Activated T-cell treated with anti-CD3 and anti-CD28 coated beads, Interleukin-2, amount 50 U/mL, for 72 hours (primary cell): Measurements from ENCODE around the gene PPP1R14B. TPM values are rescaled to one million over a fixed set of nuclear protein-coding genes. Genes with fewer than 3 reads are reported as not detected.

Experiments
- ATAC-seq, 2 donors: fragments of 150-1000 bp; cut with Tn5 transposase; replicated peaks in 1 of 2; 2 replicates each; pipeline ENCODE4 v1.10.0; 2021; ENCODE audit warnings: moderate library complexity in 2 of 2, mild to moderate bottlenecking in 1 of 2
- DNase-seq, 2 donors: peaks; one replicate each; pipeline ENCODE4 v3.0.0; 2021 to 2022; ENCODE audit warnings: mixed read lengths in 1 of 2
- H3K27ac Mint-ChIP-seq: one replicate; pipeline ENCODE4 v1.8.0; 2022; ENCODE audit warnings: mild to moderate bottlenecking, moderate library complexity, mixed read lengths
- H3K27me3 Mint-ChIP-seq: one replicate; pipeline ENCODE4 v1.8.0; 2022; ENCODE audit warnings: low read depth, mixed read lengths
- H3K36me3 Mint-ChIP-seq, 2 donors: one replicate each; pipeline ENCODE4 v1.8.0; 2022; ENCODE audit warnings: mixed read lengths in 2 of 2, mild to moderate bottlenecking in 1 of 2; ENCODE audit not compliant: insufficient read depth in 2 of 2
- H3K4me1 Mint-ChIP-seq: one replicate; pipeline ENCODE4 v1.8.0; 2022; ENCODE audit warnings: low read depth, mixed read lengths
- H3K4me3 Mint-ChIP-seq, 2 donors: one replicate each; pipeline ENCODE4 v1.8.0; 2022; ENCODE audit warnings: mild to moderate bottlenecking in 2 of 2, mixed read lengths in 2 of 2, moderate library complexity in 2 of 2
- H3K9me3 Mint-ChIP-seq, 2 donors: one replicate each; pipeline ENCODE4 v1.8.0; 2022; ENCODE audit warnings: mixed read lengths in 2 of 2
- total RNA-seq, 2 donors: library from RNA; stranded (reverse); gene quantifications; one replicate each; pipeline ENCODE4 v1.2.3, GENCODE V29; 2022

PPP1R14B gene
- total RNA-seq, 2 donors from 2014 or later = 121 to 149 TPM

DNA sequence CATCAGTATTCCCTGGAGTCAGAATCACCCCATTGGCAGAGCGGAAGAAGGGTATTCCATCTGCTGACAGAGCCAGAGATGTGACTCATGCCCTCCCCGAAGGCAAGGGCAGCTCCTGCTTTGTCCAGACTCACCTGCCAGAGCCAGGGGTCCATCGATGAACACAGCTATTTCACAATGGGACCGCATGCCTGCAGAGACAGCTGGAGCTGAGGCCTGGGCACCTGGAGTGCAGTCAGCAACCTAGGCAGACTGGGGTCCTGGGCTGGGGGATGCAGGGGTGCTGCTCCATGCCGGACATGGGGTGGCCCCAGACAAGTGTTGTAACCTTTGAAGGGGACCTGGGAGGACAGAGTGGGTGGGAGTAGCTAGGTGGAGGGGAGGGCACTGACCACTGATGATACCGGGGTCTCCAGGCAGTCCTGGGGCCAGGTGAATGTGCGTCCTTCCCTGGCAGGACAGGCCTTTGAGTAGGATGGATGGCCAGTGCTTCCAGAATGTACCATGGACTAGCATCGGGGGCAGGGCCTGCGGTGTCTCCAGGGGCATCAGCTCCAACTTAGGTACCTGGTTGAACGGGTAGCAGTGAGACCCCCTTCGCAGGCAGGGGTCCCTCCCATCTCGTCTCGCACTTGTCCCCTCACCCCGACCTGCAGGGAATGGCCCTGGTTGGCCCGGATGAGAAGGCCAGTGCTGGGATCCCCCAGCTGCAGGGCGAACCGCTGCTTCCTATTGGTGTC is 22.4 kb downstream of the PPP1R14B start:
- Mint-ChIP-seq H3K36me3 (peaks cover 0 to 1% of the 10 kb centered on the region in 2 donors), H3K27me3 (no peaks in the 10 kb centered on the region), H3K27ac (no peak overlapping the region), H3K4me3 (peak overlapping the region; percentile 89 to 92), H3K4me1 (peaks cover 32% of the 10 kb centered on the region), H3K9me3 (no peaks in the 10 kb centered on the region)
- no peak for DNase-seq
- ATAC-seq = no peak

DNA sequence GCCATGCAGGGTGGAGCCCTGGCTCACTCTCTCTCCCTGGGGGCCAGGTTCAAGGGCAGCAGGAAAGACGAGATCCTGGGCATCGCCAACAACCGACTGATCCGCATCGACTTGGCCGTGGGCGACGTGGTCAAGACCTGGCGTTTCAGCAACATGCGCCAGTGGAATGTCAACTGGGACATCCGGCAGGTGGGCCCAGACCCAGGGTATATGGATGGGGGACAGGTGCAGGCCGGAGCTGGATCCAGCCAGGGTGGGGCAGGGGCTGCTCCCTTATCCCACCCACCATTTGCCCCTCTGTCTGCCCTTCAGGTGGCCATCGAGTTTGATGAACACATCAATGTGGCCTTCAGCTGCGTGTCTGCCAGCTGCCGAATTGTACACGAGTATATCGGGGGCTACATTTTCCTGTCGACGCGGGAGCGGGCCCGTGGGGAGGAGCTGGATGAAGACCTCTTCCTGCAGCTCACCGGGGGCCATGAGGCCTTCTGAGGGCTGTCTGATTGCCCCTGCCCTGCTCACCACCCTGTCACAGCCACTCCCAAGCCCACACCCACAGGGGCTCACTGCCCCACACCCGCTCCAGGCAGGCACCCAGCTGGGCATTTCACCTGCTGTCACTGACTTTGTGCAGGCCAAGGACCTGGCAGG is 23.6 kb downstream of the PPP1R14B start:
- ATAC-seq = no peak
- no peak overlapping the region for H3K4me3 Mint-ChIP-seq
- no peak overlapping the region for H3K27ac Mint-ChIP-seq
- no peaks in the 10 kb centered on the region for H3K27me3 Mint-ChIP-seq
- no peaks in the 10 kb centered on the region for H3K9me3 Mint-ChIP-seq
- H3K4me1 Mint-ChIP-seq = peaks cover 21% of the 10 kb centered on the region
- DNase-seq = no peak
- peaks cover 3 to 10% of the 10 kb centered on the region in 2 donors for H3K36me3 Mint-ChIP-seq

DNA sequence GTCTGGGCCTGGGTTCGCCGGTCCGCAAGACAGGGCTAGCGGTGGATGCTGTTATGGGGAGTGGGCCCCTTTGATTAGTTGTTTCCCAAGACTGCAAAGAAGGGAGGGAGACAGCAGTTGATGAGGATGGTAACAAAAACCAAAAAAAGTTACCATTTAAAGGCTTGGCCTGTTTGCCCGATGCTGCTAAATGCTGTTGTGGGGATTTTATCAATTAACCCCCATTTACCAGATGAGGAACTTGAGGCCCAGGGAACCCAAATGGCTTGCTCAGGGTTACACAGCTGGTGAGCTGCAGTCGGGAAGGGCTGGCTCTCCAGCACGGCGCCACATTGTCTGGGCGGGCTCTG is 24.1 kb downstream of the PPP1R14B start:
- Mint-ChIP-seq H3K36me3 (peaks cover 3 to 10% of the 10 kb centered on the region in 2 donors), H3K9me3 (no peaks in the 10 kb centered on the region), H3K27me3 (no peaks in the 10 kb centered on the region), H3K27ac (no peak overlapping the region), H3K4me1 (peaks cover 16% of the 10 kb centered on the region), H3K4me3 (no peak overlapping the region)
- no peak for DNase-seq
- no peak for ATAC-seq

DNA sequence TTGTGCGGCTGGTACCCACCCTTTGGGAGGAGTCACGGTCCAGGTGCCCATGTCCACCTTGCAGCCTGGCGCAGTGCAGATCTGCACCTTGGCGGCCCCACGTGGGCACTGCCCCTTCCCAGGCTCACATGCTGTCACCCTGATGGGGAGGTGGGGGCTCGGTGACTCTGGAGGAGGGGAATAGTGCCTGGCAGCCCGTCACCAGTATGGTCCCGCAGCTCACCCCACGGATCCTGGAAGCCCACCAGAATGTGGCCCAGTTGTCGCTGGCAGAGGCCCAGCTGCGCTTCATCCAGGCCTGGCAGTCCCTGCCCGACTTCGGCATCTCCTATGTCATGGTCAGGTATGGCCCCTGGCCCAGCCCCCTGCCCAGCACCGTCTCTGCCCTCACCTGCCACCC is 25.9 kb downstream of the PPP1R14B start:
- Mint-ChIP-seq H3K36me3 (peaks cover 5 to 14% of the 10 kb centered on the region in 2 donors), H3K4me3 (no peak overlapping the region), H3K4me1 (peaks cover 7% of the 10 kb centered on the region), H3K27me3 (no peaks in the 10 kb centered on the region), H3K27ac (no peak overlapping the region), H3K9me3 (no peaks in the 10 kb centered on the region)
- DNase-seq = no peak
- ATAC-seq = no peak

DNA sequence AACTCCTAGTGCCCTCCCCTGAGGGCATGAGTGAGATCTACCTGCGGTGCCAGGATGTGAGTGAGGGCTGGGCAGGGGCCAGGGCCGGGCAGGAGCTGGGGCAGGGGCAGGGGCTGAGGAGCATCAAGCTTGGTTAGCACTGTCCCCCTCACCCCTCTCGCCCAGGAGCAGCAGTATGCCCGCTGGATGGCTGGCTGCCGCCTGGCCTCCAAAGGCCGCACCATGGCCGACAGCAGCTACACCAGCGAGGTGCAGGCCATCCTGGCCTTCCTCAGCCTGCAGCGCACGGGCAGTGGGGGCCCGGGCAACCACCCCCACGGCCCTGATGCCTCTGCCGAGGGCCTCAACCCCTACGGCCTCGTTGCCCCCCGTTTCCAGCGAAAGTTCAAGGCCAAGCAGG is 26.5 kb downstream of the PPP1R14B start:
- no peaks in the 10 kb centered on the region for H3K27me3 Mint-ChIP-seq
- no peaks in the 10 kb centered on the region for H3K9me3 Mint-ChIP-seq
- no peak overlapping the region for H3K4me3 Mint-ChIP-seq
- H3K36me3 Mint-ChIP-seq = peaks cover 5 to 14% of the 10 kb centered on the region in 2 donors
- DNase-seq (no peak), ATAC-seq (no peak)
- H3K27ac Mint-ChIP-seq = no peak overlapping the region
- peaks cover 7% of the 10 kb centered on the region for H3K4me1 Mint-ChIP-seq

DNA sequence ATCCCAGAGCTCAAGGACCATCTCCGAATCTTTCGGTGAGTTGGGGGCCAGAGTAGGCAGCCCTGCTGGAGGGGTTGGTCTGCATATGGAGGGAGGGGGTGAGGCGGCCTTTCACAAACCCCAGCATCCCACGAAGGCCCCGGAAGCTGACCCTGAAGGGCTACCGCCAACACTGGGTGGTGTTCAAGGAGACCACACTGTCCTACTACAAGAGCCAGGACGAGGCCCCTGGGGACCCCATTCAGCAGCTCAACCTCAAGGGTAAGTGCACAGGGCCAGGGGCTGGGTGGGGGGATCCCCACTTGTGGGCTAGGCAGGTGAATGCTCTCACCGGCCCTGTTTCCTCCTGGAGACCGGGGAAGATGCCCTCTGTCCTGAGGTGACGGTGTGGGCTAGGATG is 27.0 kb downstream of the PPP1R14B start:
- Mint-ChIP-seq H3K27ac (no peak overlapping the region), H3K9me3 (no peaks in the 10 kb centered on the region), H3K4me3 (no peak overlapping the region), H3K36me3 (peaks cover 5 to 18% of the 10 kb centered on the region in 2 donors), H3K27me3 (no peaks in the 10 kb centered on the region), H3K4me1 (peaks cover 7% of the 10 kb centered on the region)
- DNase-seq (no peak), ATAC-seq (peak in 1 of 2 donors; percentile 9)

DNA sequence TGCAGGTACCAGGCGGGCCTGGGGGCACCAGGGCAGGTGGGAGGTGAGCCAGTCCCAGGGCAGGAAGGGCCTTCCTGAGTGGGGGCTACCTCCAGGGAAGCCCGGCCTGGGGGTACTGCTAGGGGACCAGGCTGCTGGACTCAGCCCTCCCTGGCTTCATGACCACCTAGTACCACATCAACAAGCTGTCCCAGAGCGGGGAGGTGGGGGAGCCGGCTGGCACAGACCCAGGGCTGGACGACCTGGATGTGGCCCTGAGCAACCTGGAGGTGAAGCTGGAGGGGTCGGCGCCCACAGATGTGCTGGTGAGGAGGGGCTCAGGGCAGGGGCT is 27.4 kb downstream of the PPP1R14B start:
- Mint-ChIP-seq H3K27me3 (no peaks in the 10 kb centered on the region), H3K4me3 (no peak overlapping the region), H3K4me1 (peaks cover 10% of the 10 kb centered on the region), H3K9me3 (no peaks in the 10 kb centered on the region), H3K27ac (no peak overlapping the region), H3K36me3 (peaks cover 5 to 22% of the 10 kb centered on the region in 2 donors)
- DNase-seq (no peak), ATAC-seq (no peak)

DNA sequence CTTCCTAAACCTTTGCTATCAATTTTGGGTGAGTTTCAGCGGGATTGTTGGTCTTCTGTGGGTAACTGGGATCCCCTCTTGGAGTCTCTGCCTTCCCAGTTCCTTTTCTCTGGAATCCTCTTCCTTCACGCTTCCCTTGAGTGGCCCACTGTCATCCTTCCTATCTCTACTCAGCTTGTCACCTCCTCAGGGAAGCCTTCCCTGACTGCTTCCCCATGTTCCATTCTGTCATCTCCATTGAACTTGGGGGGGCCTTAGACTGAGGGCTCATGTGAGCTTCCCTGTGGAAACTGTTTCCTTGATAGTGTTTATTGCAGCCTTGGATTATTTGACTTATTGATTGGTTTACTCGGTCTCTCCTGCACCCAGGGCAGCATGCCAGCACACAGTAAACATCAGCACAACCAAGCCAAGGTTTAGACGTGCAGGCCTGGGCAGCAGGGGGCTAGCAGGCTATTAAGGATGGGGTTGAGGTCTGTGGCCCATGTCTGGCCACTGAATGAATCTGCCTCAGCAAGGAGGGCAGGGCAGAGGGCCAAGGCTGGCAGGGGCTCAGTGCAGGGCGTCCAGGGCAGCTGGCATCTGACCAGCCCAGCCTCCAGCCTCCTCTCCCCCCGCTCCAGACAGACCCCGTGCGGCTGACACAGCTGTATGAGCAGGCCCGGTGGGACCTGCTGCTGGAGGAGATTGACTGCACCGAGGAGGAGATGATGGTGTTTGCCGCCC is 28.0 kb downstream of the PPP1R14B start:
- Mint-ChIP-seq H3K4me3 (no peak overlapping the region), H3K27ac (peak overlapping the region; percentile 7), H3K36me3 (peaks cover 6 to 24% of the 10 kb centered on the region in 2 donors), H3K4me1 (peaks cover 15% of the 10 kb centered on the region), H3K9me3 (no peaks in the 10 kb centered on the region), H3K27me3 (no peaks in the 10 kb centered on the region)
- DNase-seq (no peak), ATAC-seq (no peak)

DNA sequence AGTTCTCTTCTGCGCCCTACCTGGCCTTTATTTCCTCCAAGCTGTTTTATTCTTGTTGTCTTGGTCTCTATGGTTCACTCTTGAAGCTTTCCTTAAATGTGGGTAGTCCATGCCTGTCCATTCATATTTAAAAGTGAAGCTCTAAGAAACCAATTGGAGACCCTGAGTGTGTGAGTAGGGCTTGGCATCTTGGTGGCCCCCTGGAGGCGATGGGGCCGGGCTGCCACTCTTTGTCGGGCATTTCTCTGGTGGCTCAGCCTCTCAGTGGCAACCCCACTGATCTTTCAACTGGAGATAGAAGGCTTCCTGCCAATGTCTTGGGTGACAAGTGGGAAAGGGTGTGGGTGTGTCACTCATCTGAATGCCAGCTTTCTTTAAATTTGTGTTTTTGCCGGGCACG is 29.9 kb downstream of the PPP1R14B start:
- Mint-ChIP-seq H3K4me1 (peaks cover 29% of the 10 kb centered on the region), H3K27me3 (no peaks in the 10 kb centered on the region), H3K9me3 (no peaks in the 10 kb centered on the region), H3K27ac (peak overlapping the region; percentile 28), H3K36me3 (peaks cover 8 to 31% of the 10 kb centered on the region in 2 donors), H3K4me3 (no peak overlapping the region)
- no peak for ATAC-seq
- no peak for DNase-seq

DNA sequence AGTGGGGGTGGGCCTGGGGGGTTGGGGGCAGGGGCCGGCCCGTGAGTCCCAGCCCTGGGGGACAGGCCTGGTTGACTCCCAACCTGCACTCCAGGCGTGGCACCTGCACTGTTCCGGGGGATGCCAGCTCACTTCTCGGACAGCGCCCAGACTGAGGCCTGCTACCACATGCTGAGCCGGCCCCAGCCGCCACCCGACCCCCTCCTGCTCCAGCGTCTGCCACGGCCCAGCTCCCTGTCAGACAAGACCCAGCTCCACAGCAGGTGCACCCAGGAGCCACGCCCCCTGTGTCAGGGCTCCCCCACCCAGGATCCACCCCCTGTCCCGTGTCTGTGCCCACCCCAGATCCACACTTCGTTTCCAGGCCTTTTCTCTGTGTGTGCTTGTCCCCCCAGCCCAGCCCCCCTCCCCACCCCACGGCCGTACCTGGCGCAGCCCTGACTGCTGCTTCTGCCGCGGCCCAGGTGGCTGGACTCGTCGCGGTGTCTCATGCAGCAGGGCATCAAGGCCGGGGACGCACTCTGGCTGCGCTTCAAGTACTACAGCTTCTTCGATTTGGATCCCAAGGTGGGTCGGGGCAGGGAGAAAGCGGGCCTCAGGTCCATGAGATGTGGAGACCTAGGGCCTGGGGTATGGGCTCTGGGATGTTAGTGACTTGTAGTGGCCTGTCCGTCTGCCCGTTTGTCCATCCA is 35.4 kb downstream of the PPP1R14B start:
- Mint-ChIP-seq H3K27ac (peak overlapping the region; percentile 34), H3K4me3 (no peak overlapping the region), H3K9me3 (no peaks in the 10 kb centered on the region), H3K4me1 (peaks cover 57% of the 10 kb centered on the region), H3K27me3 (no peaks in the 10 kb centered on the region), H3K36me3 (peaks cover 10 to 33% of the 10 kb centered on the region in 2 donors)
- DNase-seq = no peak
- ATAC-seq = no peak

DNA sequence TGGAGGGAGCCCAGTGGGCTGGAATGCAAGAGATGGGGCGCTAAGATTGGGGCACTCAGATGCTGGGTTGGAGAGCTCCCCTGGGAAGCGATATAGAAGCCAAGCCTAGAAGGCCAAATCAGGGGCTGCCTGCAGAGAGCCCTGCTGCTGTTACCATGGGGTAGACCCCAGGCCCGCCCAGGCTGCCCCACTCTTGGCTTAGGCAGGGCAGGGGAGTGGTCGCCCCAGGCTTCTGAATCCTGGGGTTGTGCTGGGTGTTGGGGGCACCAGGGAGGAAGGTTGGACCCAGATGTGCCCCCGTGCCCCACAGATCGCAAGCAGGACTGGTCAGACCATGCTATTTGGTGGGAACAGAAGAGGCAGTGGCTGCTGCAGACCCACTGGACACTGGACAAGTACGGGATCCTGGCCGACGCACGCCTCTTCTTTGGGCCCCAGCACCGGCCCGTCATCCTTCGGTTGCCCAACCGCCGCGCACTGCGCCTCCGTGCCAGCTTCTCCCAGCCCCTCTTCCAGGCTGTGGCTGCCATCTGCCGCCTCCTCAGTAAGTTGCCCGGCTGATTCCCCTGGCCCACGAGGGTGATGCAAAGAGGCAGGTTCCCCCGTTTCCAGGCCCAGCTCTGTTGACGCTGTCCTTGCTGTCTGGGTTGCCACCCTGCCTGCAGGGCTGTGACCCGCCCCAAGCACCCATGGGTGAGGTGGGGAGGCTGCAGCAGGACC is 36.3 kb downstream of the PPP1R14B start:
- H3K27me3 Mint-ChIP-seq = no peaks in the 10 kb centered on the region
- H3K27ac Mint-ChIP-seq = peak overlapping the region; percentile 17
- ATAC-seq (no peak), DNase-seq (no peak)
- peaks cover 65% of the 10 kb centered on the region for H3K4me1 Mint-ChIP-seq
- no peaks in the 10 kb centered on the region for H3K9me3 Mint-ChIP-seq
- H3K36me3 Mint-ChIP-seq = peaks cover 10 to 33% of the 10 kb centered on the region in 2 donors
- H3K4me3 Mint-ChIP-seq = no peak overlapping the region

DNA sequence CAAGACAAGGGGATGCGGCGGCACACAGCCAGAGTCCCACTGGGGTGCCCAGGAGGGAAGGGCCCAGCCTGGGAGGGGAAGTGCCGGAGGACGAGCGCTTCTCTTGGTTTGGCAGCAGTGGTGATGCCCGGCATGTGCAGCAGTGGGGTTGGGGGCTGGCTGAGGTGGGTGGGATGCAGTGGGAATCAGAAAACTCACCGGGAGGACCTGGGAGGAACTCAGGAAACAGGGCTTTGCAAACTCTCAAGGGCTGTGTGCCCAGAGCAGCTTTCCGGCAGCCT is 37.2 kb downstream of the PPP1R14B start:
- no peak for DNase-seq
- peaks cover 67% of the 10 kb centered on the region for H3K4me1 Mint-ChIP-seq
- H3K4me3 Mint-ChIP-seq = peak overlapping the region in 1 of 2 donors; percentile 34
- H3K27me3 Mint-ChIP-seq = no peaks in the 10 kb centered on the region
- no peak for ATAC-seq
- peaks cover 11 to 28% of the 10 kb centered on the region in 2 donors for H3K36me3 Mint-ChIP-seq
- peak overlapping the region; percentile 81 for H3K27ac Mint-ChIP-seq
- no peaks in the 10 kb centered on the region for H3K9me3 Mint-ChIP-seq
